Measurements from ENCODE around the gene CWC27. TPM values are rescaled to one million over a fixed set of nuclear protein-coding genes. Genes with fewer than 3 reads are reported as not detected.

The CWC27 gene
- total RNA-seq, 1 donor from 2014 or later: 27.6 TPM

DNA sequence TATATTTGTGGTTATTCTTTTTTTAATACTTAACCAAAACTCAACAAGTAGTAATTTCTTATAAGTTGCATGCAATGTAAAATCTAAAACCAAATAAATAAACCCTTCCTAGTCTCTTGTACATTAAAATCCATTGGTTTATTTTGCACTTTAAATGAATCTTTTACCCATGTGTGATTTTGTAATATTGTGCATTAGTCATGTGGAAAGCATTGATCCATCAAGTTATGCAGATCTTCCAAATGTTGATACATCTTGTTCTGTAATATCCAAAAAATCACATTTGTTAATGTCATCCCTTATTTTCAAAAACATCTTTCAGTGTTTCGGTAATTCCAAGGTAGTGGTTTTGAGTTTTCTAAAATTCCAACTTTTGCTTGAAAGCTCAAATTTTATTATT is 63.3 kb downstream of the CWC27 start:
- intact Hi-C loops (cut with DNase I): no loop called here
- no peak for ATAC-seq
- DNase-seq (ENCODE audit: low spot score): no peak

GRCh38 chr5:64834037-64834436 is 65.3 kb downstream of the CWC27 start:
- ATAC-seq: no peak
- DNase-seq (ENCODE audit: low spot score): no peak

DNA sequence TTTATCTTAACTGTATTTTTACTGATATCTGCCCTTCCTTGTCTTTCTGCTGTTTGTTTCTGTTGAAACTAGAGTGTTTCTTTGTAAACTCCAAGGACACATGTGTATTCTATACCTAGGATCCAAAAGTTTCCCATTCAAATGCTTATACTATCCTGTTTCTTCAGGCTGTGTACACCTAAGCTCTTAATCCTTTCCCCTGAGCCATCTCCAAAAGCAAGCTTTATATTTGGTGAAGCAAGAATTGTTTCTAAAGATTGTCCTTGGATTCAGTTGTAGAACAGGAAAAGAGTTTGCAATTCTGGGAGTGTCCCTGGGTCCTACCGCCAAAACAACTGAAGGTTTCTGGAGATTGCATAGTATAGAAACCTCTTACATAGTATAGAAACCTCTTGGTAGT is 65.9 kb downstream of the CWC27 start:
- intact Hi-C loops (cut with DNase I): no loop called here
- DNase-seq (ENCODE audit: low spot score): no peak
- ATAC-seq: no peak

More at GRCh38 chr5:64834037-64834436, 65.3 kb downstream of the CWC27 start:
- intact Hi-C loops (cut with DNase I): no loop called here

DNA sequence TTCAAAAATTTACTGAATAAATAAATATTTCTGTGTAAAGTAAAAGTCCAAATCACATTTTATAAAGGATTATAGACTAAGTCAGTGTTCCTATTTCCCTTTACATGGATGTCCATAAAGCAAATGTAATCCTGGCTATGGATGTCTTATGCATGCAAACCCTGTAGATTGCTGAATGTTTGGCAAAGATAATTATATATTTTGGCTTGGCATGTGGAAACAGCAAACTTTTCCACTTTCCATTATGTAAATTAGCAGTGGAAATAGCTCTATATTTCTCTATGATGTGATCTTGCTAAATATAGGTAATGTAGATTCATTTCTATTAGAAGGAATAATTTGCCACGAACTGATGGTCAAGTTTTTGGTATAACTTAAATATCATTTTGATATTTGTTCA is 66.5 kb downstream of the CWC27 start:
- no peak for ATAC-seq
- no peak for DNase-seq (ENCODE audit: low spot score)
- intact Hi-C loops (cut with DNase I): no loop called here

GRCh38 chr5:64836190-64836755 is 67.5 kb downstream of the CWC27 start:
- DNase-seq (ENCODE audit: low spot score) (no peak), ATAC-seq (no peak)
- intact Hi-C loops (cut with DNase I): no loop called here

GRCh38 chr5:64836786-64837185 is 68.1 kb downstream of the CWC27 start:
- no peak for ATAC-seq
- DNase-seq (ENCODE audit: low spot score): no peak
- intact Hi-C loops (cut with DNase I): no loop called here

DNA sequence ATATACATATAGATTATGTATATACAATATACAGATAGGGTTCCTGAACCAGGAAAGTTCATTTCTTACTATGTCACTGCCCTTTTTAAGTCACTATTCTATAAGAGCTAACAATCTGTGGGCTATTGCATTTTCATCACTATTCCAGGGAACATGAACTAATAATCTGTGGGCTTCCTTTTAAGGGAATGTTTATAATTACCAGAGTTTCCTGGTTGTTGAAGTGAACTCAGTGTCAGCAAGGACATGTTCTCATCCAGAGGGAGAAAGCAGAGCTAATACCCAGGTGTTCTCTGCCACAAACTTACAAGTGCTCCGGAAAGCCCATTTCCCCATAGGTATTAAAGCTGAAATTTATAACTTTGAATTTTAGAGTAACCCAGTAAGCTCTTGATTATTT is 69.6 kb downstream of the CWC27 start:
- no peak for ATAC-seq
- DNase-seq (ENCODE audit: low spot score): no peak
- intact Hi-C loops (cut with DNase I): no loop called here

GRCh38 chr5:64838803-64839202 is 70.1 kb downstream of the CWC27 start:
- ATAC-seq: no peak
- intact Hi-C loops (cut with DNase I): no loop called here
- no peak for DNase-seq (ENCODE audit: low spot score)

GRCh38 chr5:64839936-64840335 is 71.2 kb downstream of the CWC27 start:
- no peak for ATAC-seq
- no peak for DNase-seq (ENCODE audit: low spot score)
- intact Hi-C loops (cut with DNase I): no loop called here

DNA sequence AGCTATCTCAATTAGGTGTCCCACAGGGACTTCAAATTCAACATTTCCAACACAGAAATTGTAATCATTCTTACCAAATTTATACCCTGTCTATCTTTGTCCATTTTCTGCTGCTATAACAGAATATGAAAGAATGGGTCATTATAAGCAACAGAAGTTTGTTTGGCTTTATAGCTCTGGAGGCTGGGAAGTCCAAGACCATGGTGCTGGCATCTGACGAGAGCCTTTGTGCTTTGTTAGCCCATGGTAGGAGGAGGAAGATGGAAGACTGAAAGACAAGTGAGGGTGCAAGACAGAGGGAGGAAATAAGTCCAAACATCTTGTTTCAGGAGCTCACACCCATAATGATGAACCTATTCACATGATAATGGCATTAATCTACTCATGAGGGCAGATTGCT is 72.2 kb downstream of the CWC27 start:
- no peak for DNase-seq (ENCODE audit: low spot score)
- intact Hi-C loops (cut with DNase I): no loop called here
- ATAC-seq: no peak

- no peak for ATAC-seq
- intact Hi-C loops (cut with DNase I): no loop called here
- no peak for DNase-seq (ENCODE audit: low spot score)
These were observed 85.0 kb downstream of the CWC27 start for GRCh38 chr5:64853777-64854176.

GRCh38 chr5:64854855-64855254 is 86.1 kb downstream of the CWC27 start:
- intact Hi-C loops (cut with DNase I): no loop called here
- no peak for DNase-seq (ENCODE audit: low spot score)

GRCh38 chr5:64859881-64860280 is 91.2 kb downstream of the CWC27 start:
- no peak for ATAC-seq
- no peak for DNase-seq (ENCODE audit: low spot score)
- intact Hi-C loops (cut with DNase I): no loop called here

More at GRCh38 chr5:64854855-64855254, 86.1 kb downstream of the CWC27 start:
- no peak for ATAC-seq

GRCh38 chr5:64861281-64861680 is 92.6 kb downstream of the CWC27 start:
- intact Hi-C loops (cut with DNase I): no loop called here
- DNase-seq (ENCODE audit: low spot score) (no peak), ATAC-seq (no peak)

DNA sequence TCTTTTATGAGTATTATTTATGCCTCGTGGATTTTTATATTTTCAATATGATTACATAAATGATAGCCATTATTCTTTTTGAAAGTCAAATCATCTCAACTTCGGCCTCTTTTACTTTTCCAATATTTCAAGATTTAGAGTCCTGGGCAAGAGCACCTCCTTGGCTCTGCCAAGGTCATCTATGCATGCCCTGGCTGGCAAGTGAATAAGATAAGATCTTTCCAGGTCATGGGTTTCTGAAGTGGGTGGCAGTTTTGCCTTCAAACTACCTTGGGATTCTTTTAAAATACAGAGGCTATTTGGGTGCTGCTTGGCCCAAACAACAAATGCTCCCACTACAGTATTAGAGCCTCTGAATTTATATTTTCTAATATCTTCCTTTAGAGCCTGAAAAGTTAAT is 95.4 kb downstream of the CWC27 start:
- DNase-seq (ENCODE audit: low spot score): no peak
- intact Hi-C loops (cut with DNase I): no loop called here

GRCh38 chr5:64865662-64866061 is 96.9 kb downstream of the CWC27 start:
- ATAC-seq: no peak
- no peak for DNase-seq (ENCODE audit: low spot score)
- intact Hi-C loops (cut with DNase I): no loop called here

More for the DNA sequence above, 95.4 kb downstream of the CWC27 start:
- no peak for ATAC-seq

GRCh38 chr5:64869419-64869818 is 100.7 kb downstream of the CWC27 start:
- ATAC-seq (no peak), DNase-seq (ENCODE audit: low spot score) (no peak)
- intact Hi-C loops (cut with DNase I): no loop called here

DNA sequence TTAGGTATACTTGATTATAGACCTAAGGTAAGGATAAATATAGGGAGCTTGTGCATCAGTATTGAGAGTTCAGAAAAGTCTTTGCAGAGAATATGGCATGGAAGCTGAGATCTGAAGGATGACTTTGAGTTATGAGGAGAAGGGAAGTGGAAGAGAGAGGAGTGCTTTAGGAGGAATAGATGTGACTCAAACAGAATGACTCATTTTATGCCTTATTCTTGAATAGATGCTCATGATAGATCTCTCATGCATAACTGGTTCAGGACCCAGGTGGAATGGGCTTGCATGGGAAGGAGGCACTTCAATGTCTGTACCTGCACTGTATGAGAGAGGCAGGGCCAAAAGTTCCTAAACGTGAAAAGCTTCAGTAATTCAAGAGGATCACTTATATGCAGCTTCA is 103.3 kb downstream of the CWC27 start:
- no peak for DNase-seq (ENCODE audit: low spot score)
- intact Hi-C loops (cut with DNase I): no loop called here
- no peak for ATAC-seq

DNA sequence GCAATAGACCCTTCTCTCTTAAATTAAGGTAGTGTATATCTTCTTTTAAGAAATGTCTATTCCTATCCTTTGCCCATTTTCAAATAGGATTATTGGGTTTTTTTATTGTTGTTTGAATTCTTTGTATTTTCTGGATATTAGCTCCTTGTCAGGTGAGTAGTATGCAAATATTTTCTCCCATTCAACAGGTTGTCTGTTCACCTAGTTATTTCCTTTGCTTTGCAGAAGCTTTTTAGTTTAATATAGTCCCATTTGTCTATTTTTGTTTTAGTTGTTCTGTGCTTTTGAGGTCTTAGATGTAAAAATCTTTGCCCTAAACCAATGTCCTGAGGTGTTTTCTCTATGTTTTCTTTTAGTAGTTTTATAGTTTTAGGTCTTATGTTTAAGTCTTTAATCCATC is 104.7 kb downstream of the CWC27 start:
- ATAC-seq (no peak), DNase-seq (ENCODE audit: low spot score) (no peak)
- intact Hi-C loops (cut with DNase I): no loop called here

DNA sequence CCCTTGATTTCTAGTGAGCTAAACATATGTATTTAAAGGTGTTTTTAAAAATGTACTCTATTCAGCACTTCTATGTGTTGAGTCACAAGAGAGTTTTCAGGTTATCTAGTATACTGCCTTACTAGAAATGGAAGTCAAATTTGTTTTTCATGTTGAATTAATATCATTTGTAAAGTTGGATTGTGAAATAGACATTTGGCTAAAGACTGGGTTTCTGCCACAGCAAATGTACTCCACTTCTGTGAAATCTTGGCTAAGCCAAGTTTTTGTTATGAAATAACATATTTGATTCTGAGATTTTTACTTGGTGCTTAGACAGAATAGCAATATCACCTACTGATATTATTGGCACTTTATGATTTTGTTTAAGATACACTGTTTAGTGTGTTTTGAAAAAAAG is 106.0 kb downstream of the CWC27 start:
- DNase-seq (ENCODE audit: low spot score) (no peak), ATAC-seq (no peak)
- intact Hi-C loops (cut with DNase I): no loop called here

DNA sequence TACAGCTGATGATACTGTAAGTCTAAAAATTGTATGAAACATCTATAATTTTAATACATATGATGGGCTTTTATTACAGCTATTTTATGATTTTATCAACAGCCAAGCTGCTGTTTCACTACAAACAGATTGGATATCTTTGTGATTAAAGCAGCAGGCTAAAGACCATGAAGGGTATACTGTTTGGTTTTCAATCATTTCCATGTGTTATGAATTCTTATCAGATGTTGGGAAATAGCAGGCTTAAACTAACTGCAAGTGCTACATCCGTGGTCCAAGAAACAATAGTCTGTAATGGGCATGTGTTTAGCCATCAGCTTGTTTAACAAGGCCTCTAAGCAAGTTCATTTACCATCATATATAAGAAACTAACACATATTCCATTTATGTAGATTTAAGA is 107.5 kb downstream of the CWC27 start:
- no peak for DNase-seq (ENCODE audit: low spot score)
- intact Hi-C loops (cut with DNase I): no loop called here
- no peak for ATAC-seq

DNA sequence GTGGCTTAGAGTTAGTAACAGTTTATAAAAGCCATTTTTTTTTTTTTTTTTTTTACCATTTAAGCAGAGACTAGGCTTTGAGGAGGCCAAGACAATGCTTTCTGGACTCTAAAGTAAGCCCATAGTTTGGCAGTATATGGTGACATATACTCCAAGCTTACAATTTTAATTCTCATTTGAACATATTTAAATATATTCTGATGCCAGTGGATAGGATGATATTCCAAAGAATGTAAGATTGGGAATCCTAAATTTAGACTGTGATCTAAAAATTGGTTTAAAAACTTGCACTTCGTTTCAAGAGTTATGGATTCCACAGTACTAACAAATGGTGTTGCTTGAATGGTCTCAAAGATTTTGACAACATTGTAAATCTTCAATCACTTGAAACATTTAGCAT is 112.1 kb downstream of the CWC27 start:
- ATAC-seq (no peak), DNase-seq (ENCODE audit: low spot score) (no peak)
- intact Hi-C loops (cut with DNase I): no loop called here
